Stimulated activated CD8-positive, alpha-beta memory T cell treated with anti-CD3 and anti-CD28 coated beads, Interleukin-7, amount 100 ng/mL, for 4 hours (primary cell): ENCODE results near the gene AFAP1.

Source experiments
- DNase-seq, 2 donors: peaks; one replicate each; pipeline ENCODE4 v3.0.0-alpha.2; 2020; ENCODE audit warnings: low read depth in 2 of 2

The AFAP1 gene

DNA sequence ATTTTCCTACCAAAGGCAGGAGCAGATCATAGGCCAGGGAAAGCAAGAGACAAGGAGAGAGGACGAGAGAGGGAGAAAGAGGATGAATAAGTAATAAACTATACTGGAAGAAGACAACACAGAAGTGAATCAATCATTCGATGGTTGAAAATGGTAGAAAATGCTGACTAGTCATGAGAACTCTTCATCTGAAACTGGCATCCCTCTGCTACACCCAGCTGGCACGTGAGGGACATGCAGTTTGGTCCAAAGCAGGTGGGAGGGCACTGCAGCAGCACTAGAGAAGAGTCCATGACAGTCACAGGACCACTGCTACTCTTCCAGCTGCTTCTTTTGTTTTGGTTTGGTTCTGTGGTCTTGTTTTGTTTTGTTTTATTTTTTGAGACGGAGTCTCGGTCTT is 74.1 kb downstream of the AFAP1 start:
- DNase-seq: no peak

GRCh38 chr4:7864685-7865084 is 75.0 kb downstream of the AFAP1 start:
- DNase-seq: no peak

GRCh38 chr4:7863911-7864681 is 75.6 kb downstream of the AFAP1 start:
- no peak for DNase-seq

- no peak for DNase-seq
These were observed 77.0 kb downstream of the AFAP1 start for GRCh38 chr4:7862561-7863192.

- no peak for DNase-seq
These were observed 78.2 kb downstream of the AFAP1 start for GRCh38 chr4:7861440-7861881.

GRCh38 chr4:7860600-7861163 is 79.0 kb downstream of the AFAP1 start:
- no peak for DNase-seq

GRCh38 chr4:7859326-7859725 is 80.3 kb downstream of the AFAP1 start:
- no peak for DNase-seq

DNA sequence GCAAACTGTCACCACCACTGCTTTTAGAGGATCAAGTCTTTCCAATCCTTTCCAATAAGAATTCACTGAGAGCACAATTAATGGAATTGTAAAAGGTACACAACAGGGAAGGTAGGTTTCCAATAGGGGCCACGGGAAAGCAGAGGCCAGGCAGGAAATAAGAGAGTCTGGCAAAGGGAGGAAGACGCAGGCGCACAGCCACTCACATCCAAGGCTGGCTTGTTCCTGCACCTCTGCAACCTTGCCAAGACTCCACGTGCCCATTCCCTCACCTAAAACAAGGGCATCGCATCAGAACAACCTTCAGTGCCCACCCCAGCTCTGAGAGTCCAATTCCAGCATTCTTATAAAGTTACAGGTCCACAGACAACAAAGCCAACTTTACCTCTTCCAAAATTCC is 81.2 kb downstream of the AFAP1 start:
- DNase-seq: no peak

DNA sequence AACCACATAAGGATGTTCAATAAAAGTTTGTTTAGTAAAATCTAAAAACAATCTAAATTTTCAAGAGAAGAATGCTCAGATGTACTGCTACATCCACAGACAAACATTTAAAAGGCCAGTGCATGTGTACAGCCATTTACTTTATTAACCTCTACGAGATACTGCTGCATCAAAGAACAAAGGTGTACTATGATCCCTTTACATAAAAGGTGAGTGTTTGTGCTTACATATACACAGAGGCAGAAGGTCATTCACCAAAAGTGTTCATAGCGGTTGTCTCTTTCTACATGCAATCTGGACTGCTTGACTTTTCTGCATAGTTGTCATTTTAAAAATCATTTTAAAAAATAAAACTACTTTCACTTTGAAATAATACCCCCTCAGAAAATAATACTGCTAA is 81.7 kb downstream of the AFAP1 start:
- no peak for DNase-seq

DNA sequence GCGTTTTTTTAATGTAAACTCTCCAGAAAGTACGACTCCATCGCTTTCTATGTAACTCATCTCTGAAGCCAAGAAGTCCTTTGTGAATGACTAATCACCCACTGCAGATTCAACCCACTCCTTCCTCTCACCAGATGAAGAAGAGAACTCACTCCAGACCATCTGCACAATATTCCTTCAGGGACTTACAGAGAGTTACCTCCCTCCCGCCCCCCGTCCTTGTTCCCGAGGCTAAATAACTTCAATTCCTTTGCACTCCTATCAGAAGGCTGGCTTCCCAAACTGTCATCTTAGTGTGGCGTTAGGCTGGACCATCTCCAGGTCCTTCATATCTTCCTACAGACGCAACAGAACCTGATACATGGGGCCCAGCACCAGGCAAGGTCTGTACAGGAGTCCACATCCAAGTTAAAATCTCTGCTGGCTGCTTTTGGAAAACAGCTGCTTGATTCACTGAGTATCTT is 82.4 kb downstream of the AFAP1 start:
- DNase-seq: no peak

DNA sequence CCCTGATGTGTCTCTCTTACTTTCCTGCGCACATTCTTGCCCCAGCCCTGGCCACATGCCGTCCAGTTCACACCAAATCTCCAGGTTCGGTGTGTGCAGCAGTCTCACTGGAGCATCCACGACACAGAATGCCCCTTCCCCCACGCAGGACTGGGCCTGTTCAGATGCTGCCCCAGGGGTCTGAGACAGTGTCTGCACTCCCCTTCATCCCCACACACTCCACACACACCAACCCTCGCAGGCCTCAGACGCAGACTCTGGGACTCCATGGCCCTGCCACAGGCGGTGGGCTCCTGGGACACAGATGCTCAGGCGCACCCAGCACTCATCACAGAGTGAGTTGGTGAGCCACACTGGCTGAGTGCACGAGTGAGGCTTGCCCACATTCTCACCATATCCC is 83.9 kb downstream of the AFAP1 start:
- no peak for DNase-seq

GRCh38 chr4:7854697-7855370 is 84.8 kb downstream of the AFAP1 start:
- peak; percentile 35 to 56 for DNase-seq

- no peak for DNase-seq
These were observed 85.4 kb downstream of the AFAP1 start for GRCh38 chr4:7854216-7854615.

- no peak for DNase-seq
These were observed 86.4 kb downstream of the AFAP1 start for GRCh38 chr4:7853271-7853670.

- no peak for DNase-seq
These were observed 87.0 kb downstream of the AFAP1 start for GRCh38 chr4:7852568-7853185.

GRCh38 chr4:7850489-7850888 is 89.2 kb downstream of the AFAP1 start:
- no peak for DNase-seq

GRCh38 chr4:7847206-7847605 is 92.5 kb downstream of the AFAP1 start:
- DNase-seq: no peak

GRCh38 chr4:7845493-7846128 is 94.0 kb downstream of the AFAP1 start:
- no peak for DNase-seq

DNA sequence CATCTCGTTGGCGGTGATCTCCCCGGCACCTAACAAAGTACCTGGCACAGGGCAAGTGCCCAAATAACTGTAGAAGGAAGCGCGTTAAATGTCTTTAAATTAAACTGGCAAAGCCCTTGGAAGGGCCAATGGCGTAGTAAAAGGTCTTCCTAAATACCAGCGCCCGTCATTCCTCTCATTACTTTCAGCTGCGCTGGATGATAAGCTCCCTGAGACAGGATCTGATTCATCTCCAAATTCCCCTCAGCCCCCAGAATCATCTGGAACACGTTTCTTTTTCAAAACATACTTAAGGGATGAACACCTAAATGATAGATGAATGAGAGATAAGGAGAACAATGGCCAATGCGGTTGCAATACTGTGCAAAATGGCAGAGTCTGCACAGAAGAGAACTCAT is 95.1 kb downstream of the AFAP1 start:
- no peak for DNase-seq

DNA sequence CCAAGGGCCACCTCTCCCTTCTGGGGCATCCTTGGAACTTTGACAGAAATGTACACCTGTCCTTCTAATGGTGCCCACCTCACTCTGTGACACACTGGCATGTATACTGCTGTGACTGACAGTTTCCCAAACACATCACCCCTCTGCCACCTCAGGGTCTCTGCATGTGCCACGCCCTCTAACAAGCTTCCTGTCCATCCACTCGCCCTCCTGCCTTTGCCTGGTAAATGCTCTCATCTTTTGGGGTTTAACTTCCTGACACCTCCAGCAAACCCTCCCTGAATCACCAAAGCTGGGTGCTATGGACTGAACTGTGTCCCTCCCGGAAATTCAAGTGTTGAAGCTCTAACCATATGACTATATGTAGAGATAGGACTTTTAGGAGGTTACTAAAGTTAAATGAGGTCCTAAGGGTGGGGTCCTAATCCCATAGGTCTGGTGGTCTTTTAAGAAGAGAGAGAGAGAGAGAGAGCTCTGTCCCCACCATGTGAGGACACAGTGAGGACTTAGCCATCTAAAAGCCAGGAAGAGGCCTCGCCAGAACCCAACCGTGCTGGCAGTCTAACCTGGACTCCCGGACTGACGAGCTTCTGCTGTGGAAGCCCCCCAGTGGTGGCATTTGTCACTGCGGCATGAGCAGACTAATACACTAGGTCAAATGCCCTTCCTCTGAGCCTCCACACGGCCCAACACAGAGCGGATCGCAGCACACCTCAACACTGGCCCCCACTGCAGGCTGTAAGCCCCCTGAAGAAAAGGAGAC is 95.6 kb downstream of the AFAP1 start:
- DNase-seq: peak; percentile 38 to 53
